NCI-H2227 (cell line): Measurements from ENCODE around the gene FCRL1.

Source experiments
- DNase-seq: peaks from one replicate; lab custom pipeline; 2025; ENCODE audit not compliant: unreplicated experiment; lab: John Stamatoyannopoulos, UW

The FCRL1 gene

GRCh38 chr1:157806431-157807149 lies 13.3 kb downstream of the FCRL1 start:
- no peak for DNase-seq

GRCh38 chr1:157803851-157804250 lies 16.1 kb downstream of the FCRL1 start:
- no peak for DNase-seq

GRCh38 chr1:157799996-157800395 lies 19.9 kb downstream of the FCRL1 start:
- no peak for DNase-seq

GRCh38 chr1:157798211-157798610 lies 21.7 kb downstream of the FCRL1 start:
- no peak for DNase-seq

GRCh38 chr1:157785248-157785647 lies 34.7 kb downstream of the FCRL1 start:
- DNase-seq: no peak

GRCh38 chr1:157784801-157785200 lies 35.1 kb downstream of the FCRL1 start:
- DNase-seq: no peak

GRCh38 chr1:157782931-157783330 lies 37.0 kb downstream of the FCRL1 start:
- DNase-seq: no peak

GRCh38 chr1:157781048-157781447 lies 38.9 kb downstream of the FCRL1 start:
- no peak for DNase-seq

GRCh38 chr1:157776971-157777391 lies 42.9 kb downstream of the FCRL1 start, which contains the start of gene FCRL2:
FCRL2 (minus strand) TSS chr1:157777132; CDS start chr1:157777073, 59 bp downstream.
- no peak for DNase-seq

- no peak for DNase-seq
Measured at GRCh38 chr1:157775101-157775870, 44.6 kb downstream of the FCRL1 start.

GRCh38 chr1:157774412-157774811 lies 45.5 kb downstream of the FCRL1 start:
- DNase-seq: no peak

GRCh38 chr1:157773493-157774350 lies 46.2 kb downstream of the FCRL1 start:
- DNase-seq: no peak

GRCh38 chr1:157771661-157772425 lies 48.1 kb downstream of the FCRL1 start:
- no peak for DNase-seq

GRCh38 chr1:157770442-157771043 lies 49.4 kb downstream of the FCRL1 start:
- DNase-seq: no peak

GRCh38 chr1:157766792-157767191 lies 53.1 kb downstream of the FCRL1 start:
- no peak for DNase-seq

- no peak for DNase-seq
Measured at GRCh38 chr1:157758018-157758417, 61.9 kb downstream of the FCRL1 start.

GRCh38 chr1:157753611-157754010 lies 66.3 kb downstream of the FCRL1 start:
- no peak for DNase-seq

GRCh38 chr1:157751283-157751682 lies 68.6 kb downstream of the FCRL1 start:
- no peak for DNase-seq

GRCh38 chr1:157748262-157748817 lies 71.6 kb downstream of the FCRL1 start:
- DNase-seq: no peak
